PC-9 (cell line): ENCODE measurements around the gene MYL6B.

Source experiments
- EZH2 ChIP-seq: fragments of 200-600 bp; sonication (generic); IDR thresholded peaks from 2 replicates; pipeline ENCODE4 v1.8.0; 2017; ENCODE audit warnings: antibody characterized with exemption, low read depth
- TF ChIP-seq, protein P1 (sequence below): fragments of 200-600 bp; sonication (generic); conservative IDR thresholded peaks from 2 replicates; pipeline ENCODE4 v1.6.1; 2017; ENCODE audit warnings: mixed run types, antibody characterized with exemption, mild to moderate bottlenecking, moderate library complexity

DNA sequence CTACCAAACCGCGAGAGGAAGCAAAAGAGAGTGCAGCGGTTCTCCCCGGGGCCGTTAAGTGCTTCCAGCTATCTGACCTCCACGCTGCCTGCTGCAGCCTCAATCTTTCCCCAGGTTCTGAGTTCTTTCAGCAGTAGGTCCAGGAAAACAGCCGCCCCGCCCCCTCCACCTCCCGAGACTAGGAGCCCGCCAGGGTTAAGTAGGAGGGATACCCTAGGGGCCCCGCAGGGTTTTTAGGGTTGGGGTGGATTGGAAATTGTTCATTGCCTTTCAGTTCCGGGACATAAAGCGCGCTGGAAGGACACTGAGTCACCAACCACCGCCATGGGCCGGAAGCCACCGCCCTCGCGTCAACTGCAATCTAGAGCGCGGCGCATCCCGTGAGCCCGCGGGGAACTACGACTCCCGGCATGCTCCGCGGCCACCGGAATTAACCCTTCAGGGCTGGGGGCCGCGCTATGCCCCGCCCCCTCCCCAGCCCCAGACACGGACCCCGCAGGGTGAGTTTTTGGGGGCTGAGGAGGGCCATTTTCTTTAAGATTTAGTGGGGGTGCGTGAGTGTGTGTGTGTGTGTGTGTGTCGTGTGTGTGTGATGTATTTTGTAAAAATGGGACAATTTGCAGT is at the start of gene MYL6B:
- TF ChIP-seq, protein P1, sequence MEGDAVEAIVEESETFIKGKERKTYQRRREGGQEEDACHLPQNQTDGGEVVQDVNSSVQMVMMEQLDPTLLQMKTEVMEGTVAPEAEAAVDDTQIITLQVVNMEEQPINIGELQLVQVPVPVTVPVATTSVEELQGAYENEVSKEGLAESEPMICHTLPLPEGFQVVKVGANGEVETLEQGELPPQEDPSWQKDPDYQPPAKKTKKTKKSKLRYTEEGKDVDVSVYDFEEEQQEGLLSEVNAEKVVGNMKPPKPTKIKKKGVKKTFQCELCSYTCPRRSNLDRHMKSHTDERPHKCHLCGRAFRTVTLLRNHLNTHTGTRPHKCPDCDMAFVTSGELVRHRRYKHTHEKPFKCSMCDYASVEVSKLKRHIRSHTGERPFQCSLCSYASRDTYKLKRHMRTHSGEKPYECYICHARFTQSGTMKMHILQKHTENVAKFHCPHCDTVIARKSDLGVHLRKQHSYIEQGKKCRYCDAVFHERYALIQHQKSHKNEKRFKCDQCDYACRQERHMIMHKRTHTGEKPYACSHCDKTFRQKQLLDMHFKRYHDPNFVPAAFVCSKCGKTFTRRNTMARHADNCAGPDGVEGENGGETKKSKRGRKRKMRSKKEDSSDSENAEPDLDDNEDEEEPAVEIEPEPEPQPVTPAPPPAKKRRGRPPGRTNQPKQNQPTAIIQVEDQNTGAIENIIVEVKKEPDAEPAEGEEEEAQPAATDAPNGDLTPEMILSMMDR = no peak
- TF ChIP-seq EZH2 = no peak
